Measurements from ENCODE around the gene KLHL12. TPM values are rescaled to one million over a fixed set of nuclear protein-coding genes. Genes with fewer than 3 reads are reported as not detected.

The KLHL12 gene
- total and polyA plus RNA-seq, 2 of the 8 experiments (the other 6 are each of a cell fraction or from before 2014, with no cell fraction given), result 27.2 to 33.3 TPM

DNA sequence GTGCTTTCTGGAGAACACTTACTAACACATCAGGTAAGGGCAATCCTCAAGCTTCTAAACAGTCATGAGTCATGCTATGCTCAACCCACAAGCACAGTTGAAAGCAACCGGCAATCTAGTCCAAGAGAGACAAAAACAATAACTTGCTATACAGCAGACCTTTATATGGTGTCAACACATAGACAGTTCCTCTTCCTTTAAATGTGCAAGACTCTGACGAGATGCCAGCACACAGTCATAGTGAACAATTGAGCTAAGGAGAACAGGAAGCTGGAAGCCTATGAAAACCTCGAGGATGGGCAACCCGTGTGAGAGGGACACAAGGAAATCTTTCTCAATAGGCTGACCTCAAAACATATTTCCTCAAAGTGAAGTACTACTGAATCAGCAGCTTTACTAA is 25.8 kb upstream of the KLHL12 start:
- no peak overlapping the region for H3K23ac ChIP-seq (ENCODE audit: insufficient read length)
- H4K20me1 ChIP-seq (replicated peaks in 1 of 2; ENCODE audit: control insufficient read depth in 1 of 2, insufficient read depth in 2 of 2, low read length in 2 of 2), result peaks cover 0 to 8% of the 10 kb centered on the region in 2 experiments
- H2AK5ac ChIP-seq (ENCODE audit: low read depth, low read length), result no peak overlapping the region
- POLR2A ChIA-PET (ENCODE audit: partially characterized antibody), result interaction anchor here (0.6 to 1.1 kb wide), 3 partner anchors 54 to 91 kb away, joined by 3 to 4 read pairs (median 3); partner anchors contain the start of gene TMEM183A
- H3K23me2 ChIP-seq (ENCODE audit: low read depth, low read length), result peaks cover 2% of the 10 kb centered on the region; the same call in 1 of the 2 replicates
- H3K4ac ChIP-seq (replicated peaks; ENCODE audit: insufficient read length, low read depth, low read length), result no peak overlapping the region
- H2BK12ac ChIP-seq (ENCODE audit: low read depth, low read length), result no peak overlapping the region
- 0 out of 2 replicates have a peak overlapping the region, but pooled peaks have one; percentile 2 for H3K27ac ChIP-seq (ENCODE audit: low read depth, low read length)
- H3K9me3 ChIP-seq (ENCODE audit: insufficient read depth in 2 of 2, low read depth in 1 of 2, low read length in 1 of 2), result no peaks in the 10 kb centered on the region
- H3K4me1 ChIP-seq (replicated peaks in 1 of 4; ENCODE audit: control insufficient read depth in 3 of 4, insufficient read depth in 4 of 4, low read length in 3 of 4), result no peaks in the 10 kb centered on the region; a peak in 1 of 7 replicates
- H3K79me1 ChIP-seq (ENCODE audit: low read depth, low read length), result peaks cover 2% of the 10 kb centered on the region; the same call in 1 of the 2 replicates
- peaks cover 3 to 23% (median 15%) of the 10 kb centered on the region in 4 experiments; a peak in 6 of 8 replicates for H3K36me3 ChIP-seq (ENCODE audit: control insufficient read depth in 2 of 4, insufficient read depth in 4 of 4, low read length in 3 of 4)
- H3K18ac ChIP-seq (ENCODE audit: extremely low read depth, low read length), result no peak overlapping the region
- FAIRE-seq (no peak), DNase-seq (ENCODE audit: low read depth in 1 of 2, low spot score in 2 of 2) (no peak)
- no peaks in the 10 kb centered on the region for H3K27me3 ChIP-seq (replicated peaks in 1 of 4; ENCODE audit: control insufficient read depth in 3 of 4, extremely low read depth in 1 of 4, insufficient read depth in 3 of 4, low read length in 3 of 4)
- CTCF ChIA-PET (ENCODE audit: partially characterized antibody), result interaction anchor here (1.5 kb wide), 1 partner anchor 24 kb away, joined by 3 read pairs; no protein-coding TSS in a partner anchor
- no peak overlapping the region for H3K4me2 ChIP-seq (ENCODE audit: insufficient read depth in 1 of 2, low read depth in 2 of 2, low read length in 2 of 2)
- no peak overlapping the region for H3K56ac ChIP-seq (replicated peaks; ENCODE audit: insufficient read length, low read depth, low read length)
- H4K5ac ChIP-seq (ENCODE audit: insufficient read length, low read depth, low read length), result no peak overlapping the region
- H2AFZ ChIP-seq (ENCODE audit: low read length), result no peak overlapping the region
- H2BK20ac ChIP-seq (ENCODE audit: low read length), result no peak overlapping the region
- no peak overlapping the region for H2BK15ac ChIP-seq (ENCODE audit: low read length)
- TF ChIP-seq CHD1 (IDR thresholded peaks at IDR 0.05; ENCODE audit: low read depth, low read length), result no peak
- H3K4me3 ChIP-seq (ENCODE audit: extremely low read depth in 1 of 4, insufficient read depth in 2 of 4, low read depth in 3 of 4, low read length in 4 of 4), result no peak overlapping the region
- H4K8ac ChIP-seq (ENCODE audit: extremely low read depth, insufficient read depth, low read length), result no peak overlapping the region
- H3K14ac ChIP-seq (ENCODE audit: insufficient read length), result no peak overlapping the region
- H2BK5ac ChIP-seq (ENCODE audit: low read depth, low read length), result no peak overlapping the region
- H3K79me2 ChIP-seq (ENCODE audit: control insufficient read depth in 1 of 2, insufficient read depth in 2 of 2, low read length in 2 of 2), result peaks cover 17 to 64% of the 10 kb centered on the region in 2 experiments
- WGBS, 2 experiments (ENCODE audit: extremely low coverage in 1 of 2, insufficient coverage in 1 of 2, insufficient read length in 1 of 2, insufficient replicate concordance in 2 of 2, low coverage in 1 of 2, low lambda C conversion rate in 2 of 2, missing lambda C conversion rate in 1 of 2), result 90% methylated on average over 4 of the region's 4 CpGs; no CpG with 5 or more reads in 1 of the 2 experiments
- H4K91ac ChIP-seq (replicated peaks; ENCODE audit: insufficient read length, low read length), result no peak overlapping the region
- no peak overlapping the region for H3K9ac ChIP-seq (replicated peaks in 1 of 4; ENCODE audit: extremely low read depth in 1 of 4, low read depth in 3 of 4, low read length in 3 of 4)
- no peak overlapping the region for H2BK120ac ChIP-seq (replicated peaks; ENCODE audit: low read depth, low read length)
